Endothelial cell of umbilical vein (primary cell): Measurements from ENCODE around the gene IL6ST. TPM values are rescaled to one million over a fixed set of nuclear protein-coding genes. Genes with fewer than 3 reads are reported as not detected.

Experiments used
- BruUV-seq: library from RNA; stranded (reverse); fragments of 400-500 nt; replicated peaks from 2 replicates; lab custom pipeline; 2021; lab: Mats Ljungman, UMichigan
- CTCF ChIA-PET: fragments of 300-600, 350-600 bp; sonication (Branson Sonifier 250); formaldehyde crosslinking; loops from one replicate; lab custom pipeline; 2021; ENCODE audit warnings: antibody characterized with exemption, inconsistent platforms; lab: Charles Lee
- POLR2A ChIA-PET: fragments of 300-600, 350-600 bp; sonication (Branson Sonifier 250); formaldehyde crosslinking; loops from one replicate; lab custom pipeline; 2021; ENCODE audit warnings: antibody characterized with exemption, inconsistent platforms; lab: Charles Lee
- DNase-seq: peaks from one replicate; pipeline ENCODE4 v3.0.0-alpha.2; 2011; ENCODE audit warnings: low read depth, low spot score
- FAIRE-seq: peaks from 2 replicates; lab custom pipeline; 2011; peaks lifted over from hg19 to GRCh38; lab: Jason Lieb, UNC
- H2AFZ ChIP-seq: 2 replicates; pipeline ENCODE4 v1.6.0; 2012; ENCODE audit warnings: low read depth, low read length, control low read depth, inconsistent platforms
- H3K27ac ChIP-seq: 2 replicates; pipeline ENCODE4 v1.5.1; 2011; ENCODE audit warnings: low read depth, mild to moderate bottlenecking, control low read depth, low read length, moderate library complexity; ENCODE audit not compliant: insufficient read depth
- H3K27me3 ChIP-seq, 2 experiments: 2 replicates each; pipeline versions ENCODE4 v1.6.0 to v1.6.1; 2011; ENCODE audit warnings: low read length in 2 of 2, mixed read lengths in 1 of 2; ENCODE audit not compliant: control insufficient read depth in 2 of 2, insufficient read depth in 2 of 2
- H3K36me3 ChIP-seq, 2 experiments: 2 replicates in 1 of 2; 3 replicates in 1 of 2; pipeline ENCODE4 v1.5.1; 2011; ENCODE audit warnings: low read length in 2 of 2, mild to moderate bottlenecking in 1 of 2, moderate library complexity in 1 of 2; ENCODE audit not compliant: control insufficient read depth in 2 of 2, insufficient read depth in 2 of 2; ENCODE audit errors: extremely low read depth in 1 of 2
- H3K4me1 ChIP-seq: 3 replicates; pipeline ENCODE4 v1.5.1; 2011; ENCODE audit warnings: mild to moderate bottlenecking, low read length; ENCODE audit not compliant: control insufficient read depth, insufficient read depth; ENCODE audit errors: extremely low read depth
- H3K4me2 ChIP-seq: 2 replicates; pipeline ENCODE4 v1.6.1; 2011; ENCODE audit warnings: low read length, control low read depth, mixed read lengths; ENCODE audit not compliant: insufficient read depth
- H3K4me3 ChIP-seq, 3 experiments: fragments of 200-600 bp in 1 of 3; sonication (generic), shearing (Covaris generic) in 1 of 3; replicated peaks in 1 of 3; 2 replicates each; pipeline ENCODE4 v1.5.1; 2011 to 2016; ENCODE audit warnings: control low read depth in 3 of 3, low read length in 3 of 3, mild to moderate bottlenecking in 2 of 3, inconsistent platforms in 1 of 3, low read depth in 1 of 3, moderate library complexity in 1 of 3; ENCODE audit not compliant: insufficient read depth in 1 of 3
- H3K79me2 ChIP-seq: 2 replicates; pipeline ENCODE4 v1.6.0; 2012; ENCODE audit warnings: low read length, inconsistent platforms; ENCODE audit not compliant: control insufficient read depth, insufficient read depth
- H3K9ac ChIP-seq: replicated peaks from 2 replicates; pipeline ENCODE3; 2011; ENCODE audit warnings: low read length, control low read depth; ENCODE audit not compliant: insufficient read depth; ENCODE audit errors: extremely low read depth
- H3K9me1 ChIP-seq: replicated peaks from 3 replicates; pipeline ENCODE4 v1.6.0; 2011; ENCODE audit warnings: mild to moderate bottlenecking, low read length; ENCODE audit not compliant: control insufficient read depth, insufficient read depth; ENCODE audit errors: extremely low read depth
- H3K9me3 ChIP-seq: replicated peaks from 2 replicates; pipeline ENCODE4 v1.5.1; 2012; ENCODE audit warnings: low read length, inconsistent platforms; ENCODE audit not compliant: control insufficient read depth, insufficient read depth
- H4K20me1 ChIP-seq: replicated peaks from 2 replicates; pipeline ENCODE3; 2011; ENCODE audit warnings: mild to moderate bottlenecking, low read length; ENCODE audit not compliant: control insufficient read depth, insufficient read depth; ENCODE audit errors: extremely low read depth
- CTCF ChIP-seq, 2 donors: IDR thresholded peaks; 1 replicate in 1 of 2; 2 replicates in 1 of 2; pipeline ENCODE4 v1.5.1; 2011; ENCODE audit warnings: low read length in 2 of 2, mild to moderate bottlenecking in 2 of 2, moderate library complexity in 2 of 2, control low read depth in 1 of 2, inconsistent platforms in 1 of 2, low read depth in 1 of 2; ENCODE audit not compliant: insufficient read depth in 1 of 2; ENCODE audit errors: extremely low read depth in 1 of 2
- EZH2 ChIP-seq: IDR thresholded peaks from 2 replicates; pipeline ENCODE4 v1.6.1; 2012; ENCODE audit warnings: borderline replicate concordance, low read depth, mild to moderate bottlenecking, moderate library complexity, low read length, inconsistent platforms; ENCODE audit not compliant: severe bottlenecking
- FOS ChIP-seq: IDR thresholded peaks from 2 replicates; pipeline ENCODE4 v1.6.1; 2011; ENCODE audit warnings: mild to moderate bottlenecking, low read length, moderate library complexity, borderline replicate concordance; ENCODE audit not compliant: insufficient read depth
- GATA2 ChIP-seq: IDR thresholded peaks from 2 replicates; pipeline ENCODE4 v1.7.0; 2011; ENCODE audit warnings: low read depth, mild to moderate bottlenecking, moderate library complexity, mixed read lengths, low read length; ENCODE audit not compliant: insufficient read length, insufficient read depth
- JUN ChIP-seq: IDR thresholded peaks from 2 replicates; pipeline ENCODE4 v1.6.1; 2011; ENCODE audit warnings: borderline replicate concordance, low read depth; ENCODE audit not compliant: insufficient read length, insufficient read depth
- MAX ChIP-seq: IDR thresholded peaks from 2 replicates; pipeline ENCODE4 v1.6.1; 2011; ENCODE audit not compliant: insufficient read depth, insufficient read length
- MYC ChIP-seq: IDR thresholded peaks from one replicate; pipeline ENCODE4 v1.6.1; 2011; ENCODE audit warnings: mild to moderate bottlenecking, low read depth, low read length
- POLR2A ChIP-seq: IDR thresholded peaks from 2 replicates; pipeline ENCODE4 v1.6.1; 2012; ENCODE audit warnings: low read depth, mild to moderate bottlenecking, control low read depth, low read length
- POLR2AphosphoS5 ChIP-seq: IDR thresholded peaks from 2 replicates; pipeline ENCODE4 v1.6.1; 2012; ENCODE audit warnings: low read depth, mild to moderate bottlenecking, control low read depth, low read length, moderate library complexity; ENCODE audit not compliant: insufficient read depth
- dilution Hi-C: fragments of 300-500 bp; cut with MboI; formaldehyde crosslinking; loops from one replicate; pipeline ENCODE4 v1.15.0; 2019; ENCODE audit warnings: low sequenced_read_pairs; ENCODE audit not compliant: extremely low pct_ligation_motif_present
- intact Hi-C: fragments of 100-400 bp; cut with micrococcal nuclease; formaldehyde crosslinking; loops from one replicate; pipeline ENCODE4 v1.10.0; 2022
- polyA plus RNA-seq, 4 experiments: library from polyadenylated mRNA; depleted of rRNA in 3 of 4; stranded (reverse) in 3 of 4; unstranded in 1 of 4; fragments of >200 nt; gene quantifications; 2 replicates each; pipeline versions ENCODE4 v1.2.1 to v1.2.3, GENCODE V29; 2011 to 2012; ENCODE audit warnings: missing spikeins in 1 of 4
- total RNA-seq: library from RNA; stranded (reverse); gene quantifications from 2 replicates; pipeline ENCODE4 v1.2.3, GENCODE V29; 2021

IL6ST gene
- total and polyA plus RNA-seq, 2 donors (not counting 3 experiments of a cell fraction or from before 2014, with no cell fraction given) = 135 to 345 TPM

- BruUV-seq = no TSS peak
- intact Hi-C loops = no loop called here
- dilution Hi-C loops = no loop called here
These were observed 77.2 kb downstream of the IL6ST start for GRCh38 chr5:55917402-55918086.

More at GRCh38 chr5:55917402-55918086, 77.2 kb downstream of the IL6ST start:
- Histone ChIP-seq H3K9ac (no peak overlapping the region), H3K4me1 (peaks cover 9% of the 10 kb centered on the region), H3K4me2 (no peak overlapping the region), H3K27me3 (no peaks in the 10 kb centered on the region), H3K9me1 (no peaks in the 10 kb centered on the region), H3K36me3 (no peaks in the 10 kb centered on the region), H3K27ac (no peak overlapping the region), H3K9me3 (no peaks in the 10 kb centered on the region), H3K79me2 (no peaks in the 10 kb centered on the region), H4K20me1 (no peaks in the 10 kb centered on the region), H3K4me3 (no peak overlapping the region), H2AFZ (no peak overlapping the region)
- no peak for DNase-seq
- no peak for FAIRE-seq
- ChIA-PET POLR2A (no interaction called here), CTCF (interaction anchor here (1.7 kb wide), 1 partner anchor 13 kb away, joined by 3 read pairs; no protein-coding TSS in a partner anchor)
- no peak for TF ChIP-seq EZH2
- no peak for TF ChIP-seq POLR2AphosphoS5
- no peak for TF ChIP-seq GATA2
- TF ChIP-seq CTCF (IDR thresholded peaks at IDR 0.05; ENCODE audit: extremely low read depth in 1 of 2, insufficient read depth in 1 of 2, low read depth in 1 of 2, low read length in 2 of 2) = no peak
- no peak for TF ChIP-seq POLR2A
- no peak for TF ChIP-seq MYC
- no peak for TF ChIP-seq FOS
- TF ChIP-seq MAX = no peak
- TF ChIP-seq JUN = no peak
